Astrocyte (in vitro differentiated cells and primary cell): ENCODE results near the gene CBARP. TPM values are rescaled to one million over a fixed set of nuclear protein-coding genes. Genes with fewer than 3 reads are reported as not detected.

Experiments
- DNase-seq: peaks from one replicate; pipeline ENCODE4 v3.0.0-alpha.2; 2010; ENCODE audit warnings: low read depth
- FAIRE-seq: peaks from 2 replicates; lab custom pipeline; 2011; peaks lifted over from hg19 to GRCh38; lab: Jason Lieb, UNC
- H2AFZ ChIP-seq: 2 replicates; pipeline ENCODE4 v1.6.0; 2012; ENCODE audit warnings: low read depth, low read length, inconsistent platforms
- H3K27ac ChIP-seq: 2 replicates; pipeline ENCODE4 v1.5.1; 2011; ENCODE audit warnings: low read depth, low read length, inconsistent platforms
- H3K27me3 ChIP-seq: 2 replicates; pipeline ENCODE4 v1.6.0; 2011; ENCODE audit warnings: low read length, inconsistent platforms; ENCODE audit not compliant: insufficient read depth
- H3K36me3 ChIP-seq: 2 replicates; pipeline ENCODE4 v1.5.1; 2011; ENCODE audit warnings: low read length, inconsistent platforms; ENCODE audit not compliant: insufficient read depth
- H3K4me1 ChIP-seq: 2 replicates; pipeline ENCODE4 v1.5.1; 2011; ENCODE audit warnings: low read length, inconsistent platforms; ENCODE audit not compliant: insufficient read depth
- H3K4me2 ChIP-seq: 2 replicates; pipeline ENCODE4 v1.6.0; 2012; ENCODE audit warnings: low read length, inconsistent platforms
- H3K4me3 ChIP-seq: 2 replicates; pipeline ENCODE4 v1.5.1; 2011; ENCODE audit warnings: low read depth, mild to moderate bottlenecking, low read length, inconsistent platforms; ENCODE audit not compliant: insufficient read depth
- H3K79me2 ChIP-seq: 2 replicates; pipeline ENCODE4 v1.6.0; 2012; ENCODE audit warnings: mild to moderate bottlenecking, low read length, inconsistent platforms; ENCODE audit not compliant: insufficient read depth
- H3K9ac ChIP-seq: 2 replicates; pipeline ENCODE4 v1.6.0; 2012; ENCODE audit warnings: mild to moderate bottlenecking, low read length, inconsistent platforms
- H3K9me3 ChIP-seq: 2 replicates; pipeline ENCODE4 v1.5.1; 2012; ENCODE audit warnings: low read depth, mild to moderate bottlenecking, low read length, inconsistent platforms; ENCODE audit not compliant: insufficient read depth
- H4K20me1 ChIP-seq: 2 replicates; pipeline ENCODE4 v1.6.0; 2012; ENCODE audit warnings: low read length, inconsistent platforms; ENCODE audit not compliant: insufficient read depth
- H3K27ac Mint-ChIP-seq: one replicate; pipeline ENCODE4 v1.8.0; 2021; ENCODE audit warnings: mild to moderate bottlenecking, mixed read lengths; ENCODE audit not compliant: unreplicated experiment
- H3K27me3 Mint-ChIP-seq: one replicate; pipeline ENCODE4 v1.8.0; 2021; ENCODE audit warnings: low read depth, mixed read lengths; ENCODE audit not compliant: unreplicated experiment
- H3K36me3 Mint-ChIP-seq: one replicate; pipeline ENCODE4 v1.8.0; 2021; ENCODE audit warnings: low read depth, mixed read lengths; ENCODE audit not compliant: unreplicated experiment
- H3K4me1 Mint-ChIP-seq: one replicate; pipeline ENCODE4 v1.8.0; 2021; ENCODE audit warnings: low read depth, mixed read lengths; ENCODE audit not compliant: unreplicated experiment
- H3K4me3 Mint-ChIP-seq: one replicate; pipeline ENCODE4 v1.8.0; 2021; ENCODE audit warnings: mild to moderate bottlenecking, moderate library complexity, mixed read lengths; ENCODE audit not compliant: unreplicated experiment
- H3K9me3 Mint-ChIP-seq: one replicate; pipeline ENCODE4 v1.8.0; 2021; ENCODE audit warnings: mild to moderate bottlenecking, mixed read lengths; ENCODE audit not compliant: unreplicated experiment
- EZH2 ChIP-seq: IDR thresholded peaks from 2 replicates; pipeline ENCODE4 v1.6.1; 2012; ENCODE audit warnings: mild to moderate bottlenecking, low read length, inconsistent platforms; ENCODE audit not compliant: insufficient read depth
- total RNA-seq: library from RNA; stranded (reverse); gene quantifications from 2 replicates; pipeline ENCODE4 v1.2.1, GENCODE V29; 2021
- TF ChIP-seq, protein P1 (sequence below): IDR thresholded peaks from 2 replicates; pipeline ENCODE4 v1.5.1; 2011; ENCODE audit warnings: low read depth, mild to moderate bottlenecking, inconsistent platforms, low read length, moderate library complexity; ENCODE audit not compliant: insufficient read depth

CBARP gene
- total RNA-seq, 1 donor from 2014 or later: 19.8 TPM

DNA sequence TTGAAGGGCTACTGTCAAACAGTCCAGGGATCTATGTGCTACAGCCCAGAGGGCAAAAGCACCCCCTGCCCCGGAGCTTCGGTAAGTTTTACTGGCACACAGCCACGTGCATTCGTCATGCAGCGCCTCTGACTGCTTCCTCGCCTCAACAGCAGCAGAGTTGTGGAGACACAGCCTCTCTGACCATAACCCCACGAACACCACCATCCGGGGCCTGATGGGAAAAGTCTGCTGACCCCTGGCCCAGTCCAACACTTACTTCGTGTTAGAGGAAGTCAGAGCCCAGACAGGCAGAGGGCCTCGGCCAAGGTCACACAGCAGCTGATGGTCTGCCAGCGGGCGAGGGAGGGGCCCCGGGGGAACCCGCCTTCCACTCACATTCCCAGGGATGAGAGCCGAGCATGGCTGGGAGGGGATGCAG lies 5.1 kb downstream of the CBARP start:
- Histone ChIP-seq H3K9me3 (no peaks in the 10 kb centered on the region), H3K79me2 (peaks cover 13% of the 10 kb centered on the region), H3K4me3 (no peak overlapping the region), H3K4me2 (peak overlapping the region; percentile 15), H4K20me1 (peaks cover 45% of the 10 kb centered on the region), H3K36me3 (peaks cover 3% of the 10 kb centered on the region), H2AFZ (no peak overlapping the region), H3K27ac (no peak overlapping the region), H3K9ac (peak overlapping the region; percentile 19), H3K4me1 (peaks cover 21% of the 10 kb centered on the region), H3K27me3 (no peaks in the 10 kb centered on the region)
- Mint-ChIP-seq H3K4me1 (peaks cover 11% of the 10 kb centered on the region), H3K36me3 (peaks cover 7% of the 10 kb centered on the region), H3K27ac (peak overlapping the region; percentile 58), H3K9me3 (no peaks in the 10 kb centered on the region), H3K4me3 (no peak overlapping the region), H3K27me3 (no peaks in the 10 kb centered on the region)
- DNase-seq (peak; percentile 46), FAIRE-seq (no peak)
- TF ChIP-seq, protein P1, sequence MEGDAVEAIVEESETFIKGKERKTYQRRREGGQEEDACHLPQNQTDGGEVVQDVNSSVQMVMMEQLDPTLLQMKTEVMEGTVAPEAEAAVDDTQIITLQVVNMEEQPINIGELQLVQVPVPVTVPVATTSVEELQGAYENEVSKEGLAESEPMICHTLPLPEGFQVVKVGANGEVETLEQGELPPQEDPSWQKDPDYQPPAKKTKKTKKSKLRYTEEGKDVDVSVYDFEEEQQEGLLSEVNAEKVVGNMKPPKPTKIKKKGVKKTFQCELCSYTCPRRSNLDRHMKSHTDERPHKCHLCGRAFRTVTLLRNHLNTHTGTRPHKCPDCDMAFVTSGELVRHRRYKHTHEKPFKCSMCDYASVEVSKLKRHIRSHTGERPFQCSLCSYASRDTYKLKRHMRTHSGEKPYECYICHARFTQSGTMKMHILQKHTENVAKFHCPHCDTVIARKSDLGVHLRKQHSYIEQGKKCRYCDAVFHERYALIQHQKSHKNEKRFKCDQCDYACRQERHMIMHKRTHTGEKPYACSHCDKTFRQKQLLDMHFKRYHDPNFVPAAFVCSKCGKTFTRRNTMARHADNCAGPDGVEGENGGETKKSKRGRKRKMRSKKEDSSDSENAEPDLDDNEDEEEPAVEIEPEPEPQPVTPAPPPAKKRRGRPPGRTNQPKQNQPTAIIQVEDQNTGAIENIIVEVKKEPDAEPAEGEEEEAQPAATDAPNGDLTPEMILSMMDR: no peak
- TF ChIP-seq EZH2: no peak

DNA sequence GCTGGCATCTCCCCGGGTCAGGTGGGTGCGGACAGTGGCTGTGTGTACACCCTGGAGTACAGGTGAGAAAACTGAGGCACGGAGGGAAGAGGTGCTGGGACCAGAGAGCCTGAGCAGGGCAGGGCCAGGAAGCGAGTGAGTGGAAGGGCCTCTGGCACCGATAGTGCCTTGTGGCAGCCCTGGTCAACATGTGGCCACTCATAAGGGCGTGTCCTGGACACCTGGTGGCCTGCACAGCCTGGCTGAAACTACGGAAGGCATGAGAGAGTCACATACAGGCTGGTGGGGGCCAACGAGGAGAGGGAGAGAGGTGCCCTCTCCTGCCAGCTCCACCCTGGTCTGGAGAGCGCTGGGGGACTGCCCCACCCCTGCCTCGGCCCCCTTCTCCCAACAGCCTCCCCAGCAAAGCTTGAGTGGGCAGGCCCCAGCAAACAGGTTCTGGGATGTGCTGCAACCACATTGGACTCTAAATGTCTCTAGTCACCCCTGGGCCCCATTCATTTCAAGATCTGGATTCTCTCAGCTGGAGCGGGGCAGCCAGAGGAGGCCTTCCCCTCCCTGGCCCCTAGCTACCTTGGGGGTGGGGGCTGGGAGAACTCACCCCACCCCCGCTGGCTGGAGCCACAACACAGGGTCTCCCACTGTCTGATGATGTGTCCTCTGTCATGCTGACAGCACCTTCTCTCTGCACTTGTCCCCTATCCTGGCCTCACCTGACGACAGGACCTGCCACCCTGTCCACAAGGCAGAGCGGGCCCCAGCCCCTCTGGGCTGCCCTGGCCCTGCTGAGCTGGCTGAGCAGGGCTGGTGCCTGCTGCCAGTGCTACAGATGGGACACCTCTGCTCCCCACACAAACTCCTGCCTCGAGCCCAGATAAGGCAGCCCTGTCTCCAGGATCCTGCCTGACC lies 5.8 kb downstream of the CBARP start:
- Histone ChIP-seq H3K79me2 (peaks cover 13% of the 10 kb centered on the region), H3K27ac (no peak overlapping the region), H3K9me3 (no peaks in the 10 kb centered on the region), H3K4me3 (no peak overlapping the region), H3K4me2 (peak overlapping the region; percentile 15), H3K9ac (peak overlapping the region; percentile 19), H3K36me3 (peaks cover 3% of the 10 kb centered on the region), H3K27me3 (no peaks in the 10 kb centered on the region), H4K20me1 (peaks cover 45% of the 10 kb centered on the region), H2AFZ (no peak overlapping the region), H3K4me1 (peaks cover 21% of the 10 kb centered on the region)
- Mint-ChIP-seq H3K27me3 (no peaks in the 10 kb centered on the region), H3K27ac (peak overlapping the region; percentile 59), H3K4me3 (no peak overlapping the region), H3K36me3 (peaks cover 7% of the 10 kb centered on the region), H3K4me1 (peaks cover 11% of the 10 kb centered on the region), H3K9me3 (no peaks in the 10 kb centered on the region)
- TF ChIP-seq EZH2: no peak
- TF ChIP-seq, protein P1: no peak
- FAIRE-seq (no peak), DNase-seq (no peak)
